GM19193 (cell line): ENCODE data around the gene UPK1A.

Experiments used
- POLR2A ChIP-seq: IDR thresholded peaks from 4 replicates; pipeline ENCODE4 v1.6.1; 2011; ENCODE audit not compliant: insufficient read depth, insufficient read length; ENCODE audit errors: extremely low read depth

The UPK1A gene

DNA sequence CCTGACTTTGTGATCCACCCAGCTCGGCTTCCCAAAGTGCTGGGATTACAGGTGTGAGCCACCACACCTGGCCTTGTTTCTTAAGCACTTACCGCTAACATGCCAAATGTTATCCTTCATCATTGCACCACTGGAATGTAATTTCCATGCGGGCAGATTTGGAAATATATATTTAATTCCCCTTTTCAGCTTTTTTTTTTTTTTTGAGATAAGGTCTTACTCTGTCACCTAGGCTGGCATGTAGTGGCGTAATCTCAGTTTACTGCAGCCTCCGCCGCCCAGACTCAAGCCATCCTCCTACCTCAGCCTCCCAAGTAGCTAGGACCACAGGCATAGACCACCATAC is 4.3 kb upstream of the UPK1A start:
- TF ChIP-seq POLR2A, result no peak

GRCh38 chr19:35663981-35664380 is 2.3 kb upstream of the UPK1A start:
- TF ChIP-seq POLR2A, result no peak

DNA sequence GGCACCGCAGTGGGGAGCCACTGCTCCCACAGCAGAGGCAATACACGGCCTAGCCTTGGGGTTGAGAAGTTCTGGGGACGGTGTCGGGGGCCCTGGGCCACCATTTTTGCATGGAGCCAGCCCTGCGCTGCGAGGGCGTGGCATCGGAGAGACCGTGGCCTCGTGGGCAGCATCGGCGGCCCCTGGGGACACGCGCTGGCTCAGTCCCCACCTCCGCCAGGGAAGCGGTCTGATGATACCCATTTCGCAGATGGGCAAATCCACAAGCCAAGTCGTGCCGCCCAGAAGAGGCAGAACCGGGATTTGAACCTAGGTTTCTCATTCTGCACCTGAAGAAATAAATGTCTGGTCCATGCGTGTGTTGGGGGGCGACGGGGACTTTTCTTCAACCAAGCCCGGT is 1.2 kb upstream of the UPK1A start:
- TF ChIP-seq POLR2A, result no peak

DNA sequence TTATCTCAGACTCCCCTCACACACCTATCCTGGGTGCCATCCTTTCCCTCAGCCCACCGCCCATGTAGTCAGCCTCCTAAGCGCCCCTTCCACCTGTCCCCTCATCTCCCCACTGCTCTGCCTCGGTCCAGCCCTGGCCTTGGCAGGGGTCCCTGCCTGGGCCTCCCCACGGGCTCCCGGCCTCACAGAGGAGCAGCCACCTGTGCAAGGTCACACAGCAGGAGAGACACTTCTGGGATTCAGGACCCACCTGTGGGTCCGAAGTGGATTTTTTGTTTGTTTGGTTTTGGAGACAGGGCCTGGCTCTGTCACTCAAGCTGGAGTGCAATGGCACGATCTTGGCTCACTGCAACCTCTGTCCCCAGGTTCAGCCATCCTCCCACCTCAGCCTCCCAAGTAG is 713 bp upstream of the UPK1A start:
- no peak for TF ChIP-seq POLR2A

GRCh38 chr19:35669566-35669965 is 3.2 kb downstream of the UPK1A start:
- no peak for TF ChIP-seq POLR2A

- no peak for TF ChIP-seq POLR2A
These were observed 3.7 kb downstream of the UPK1A start for GRCh38 chr19:35669974-35670373.

GRCh38 chr19:35670686-35671085 is 4.4 kb downstream of the UPK1A start:
- no peak for TF ChIP-seq POLR2A

DNA sequence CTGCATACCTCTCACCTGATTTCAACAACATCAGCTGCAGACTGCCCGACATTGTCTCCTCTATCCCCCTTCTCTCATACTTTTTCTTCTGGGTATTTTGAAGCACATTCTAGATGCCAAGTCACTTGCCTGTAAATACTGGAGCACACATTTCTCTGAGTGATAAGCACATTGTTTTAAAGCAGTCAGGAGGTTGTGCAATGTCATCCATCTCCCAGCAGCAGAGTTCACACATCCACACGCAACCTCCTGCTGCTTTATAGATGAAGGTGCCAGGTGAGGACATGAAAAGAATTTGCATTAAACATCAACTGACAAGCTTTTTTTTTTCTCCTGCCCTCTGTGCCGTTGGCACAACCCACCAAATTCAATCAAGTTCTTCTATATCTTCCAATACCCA is 5.5 kb downstream of the UPK1A start:
- no peak for TF ChIP-seq POLR2A

GRCh38 chr19:35673121-35673804 is 6.9 kb downstream of the UPK1A start:
- no peak for TF ChIP-seq POLR2A

DNA sequence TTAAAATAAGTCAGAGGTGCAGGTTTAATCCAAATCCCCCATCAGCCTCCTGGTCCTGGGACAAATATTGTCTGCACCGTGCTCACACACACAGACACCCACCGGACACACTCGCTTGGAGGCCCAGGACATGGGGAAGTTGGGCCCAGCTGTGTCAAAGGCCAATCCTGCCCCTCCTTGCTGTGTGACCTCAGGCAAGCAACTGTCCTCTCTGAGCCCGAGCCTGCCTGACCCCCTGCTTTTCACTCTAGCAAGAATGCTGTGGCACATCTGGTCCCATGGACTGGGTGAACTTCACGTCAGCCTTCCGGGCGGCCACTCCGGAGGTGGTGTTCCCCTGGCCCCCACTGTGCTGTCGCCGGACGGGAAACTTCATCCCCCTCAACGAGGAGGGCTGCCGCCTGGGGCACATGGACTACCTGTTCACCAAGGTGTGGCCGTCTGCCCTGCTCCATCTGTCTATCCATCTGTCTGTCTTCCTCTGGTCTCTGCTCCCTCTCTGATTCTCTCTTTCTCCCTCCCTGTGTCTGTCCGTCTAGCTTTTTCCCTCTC is 9.3 kb downstream of the UPK1A start:
- TF ChIP-seq POLR2A, result no peak

DNA sequence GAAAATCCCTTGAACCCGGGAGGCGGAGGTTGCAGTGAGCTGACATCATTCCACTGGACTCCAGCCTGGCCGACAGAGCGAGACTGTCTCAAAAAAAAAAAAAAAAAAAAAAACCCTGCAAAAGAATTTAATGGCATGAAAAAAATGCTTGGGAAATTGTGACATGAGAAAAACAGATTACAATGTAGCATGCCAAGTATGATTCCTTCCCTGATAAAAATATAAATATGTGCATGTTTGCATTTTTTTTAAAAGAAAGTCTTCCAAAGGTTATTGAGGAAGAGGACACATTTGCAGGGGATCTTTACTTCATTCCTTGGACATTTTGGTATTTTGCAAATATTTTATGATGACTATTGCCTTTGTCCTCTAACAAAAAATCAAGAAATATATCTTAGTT is 23.5 kb downstream of the UPK1A start:
- TF ChIP-seq POLR2A, result no peak

GRCh38 chr19:35692010-35692409 is 25.7 kb downstream of the UPK1A start:
- no peak for TF ChIP-seq POLR2A

DNA sequence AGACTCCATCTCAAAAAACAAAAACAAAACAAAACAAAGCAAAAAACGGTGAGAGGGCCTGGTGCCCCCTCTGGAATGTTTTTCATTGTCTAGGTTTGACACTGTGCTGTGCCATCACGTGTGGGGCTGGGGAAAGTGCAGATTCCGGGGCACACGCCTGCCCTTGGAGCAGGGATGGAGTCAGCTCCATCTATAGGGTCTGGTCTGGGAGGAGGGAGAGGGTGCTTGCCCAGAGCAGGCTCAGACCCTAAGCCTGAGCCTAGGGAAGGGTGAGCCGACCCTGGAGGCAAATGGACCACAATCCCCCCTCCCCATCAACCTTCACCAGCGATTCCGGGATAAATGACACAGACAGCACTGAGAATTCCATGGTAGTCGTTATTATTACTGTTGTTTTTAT is 27.1 kb downstream of the UPK1A start:
- no peak for TF ChIP-seq POLR2A

DNA sequence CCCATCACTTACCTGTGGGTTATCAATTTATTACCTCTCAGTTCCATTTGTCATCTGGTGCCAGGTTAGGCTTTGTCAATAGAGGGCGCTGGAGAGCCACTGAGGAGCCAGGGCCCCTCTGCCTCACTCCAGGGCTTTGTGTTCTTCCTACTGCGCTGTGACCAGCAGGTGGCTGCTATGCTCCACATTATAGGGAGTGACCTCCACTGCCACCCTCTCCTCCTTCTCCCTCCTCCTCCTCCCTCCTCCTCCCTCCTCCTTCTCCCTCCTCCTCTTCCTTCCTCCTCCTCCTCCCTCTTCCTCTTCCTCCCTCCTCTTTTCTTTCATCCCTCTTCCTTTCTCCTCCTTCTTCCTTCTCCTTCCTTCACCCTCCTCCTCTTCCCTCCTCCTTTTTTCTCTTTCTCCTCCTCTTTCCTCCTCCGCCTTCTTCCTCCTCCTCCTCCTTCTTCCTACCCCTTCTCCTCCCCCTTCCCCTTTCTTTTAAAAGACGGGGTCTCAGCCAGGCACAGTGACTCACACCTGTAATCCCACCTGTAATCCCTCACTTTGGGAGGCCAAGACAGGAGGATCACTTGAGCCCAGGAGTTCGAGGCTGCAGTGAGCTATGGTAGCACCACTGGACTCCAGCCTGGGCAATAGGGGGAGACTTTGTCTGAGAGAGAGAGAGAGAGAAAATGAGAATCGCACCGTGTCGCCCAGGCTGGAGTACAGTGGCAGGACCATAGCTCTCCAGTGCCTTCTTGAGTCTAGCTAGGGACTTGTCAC is 27.7 kb downstream of the UPK1A start:
- no peak for TF ChIP-seq POLR2A

GRCh38 chr19:35695895-35696422 is 29.6 kb downstream of the UPK1A start:
- no peak for TF ChIP-seq POLR2A

DNA sequence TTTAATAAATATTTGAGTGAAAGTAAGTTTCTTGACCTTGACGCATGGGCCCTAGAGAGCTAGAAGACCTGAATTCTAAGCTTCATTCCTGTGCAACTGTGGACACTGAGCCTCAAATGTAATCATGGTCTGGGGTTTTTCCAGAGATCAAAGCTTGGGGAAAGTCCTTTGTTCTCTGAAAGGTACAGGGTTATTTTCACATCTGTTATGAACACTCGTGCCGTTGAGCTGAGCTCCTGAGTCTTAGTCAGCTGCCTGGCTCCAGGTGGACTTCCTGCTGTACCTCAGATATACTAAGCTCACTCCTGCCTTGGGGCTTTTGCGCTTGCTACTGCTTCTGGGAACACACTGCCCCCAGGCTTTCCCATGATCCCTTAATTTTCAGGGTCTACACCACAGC is 30.5 kb downstream of the UPK1A start:
- no peak for TF ChIP-seq POLR2A

GRCh38 chr19:35702223-35703012 is 36.1 kb downstream of the UPK1A start:
- peak; percentile 76 for TF ChIP-seq POLR2A
